ENCODE data around the gene CUX1. TPM values are rescaled to one million over a fixed set of nuclear protein-coding genes. Genes with fewer than 3 reads are reported as not detected.
A peak's percentile ranks its signal among the peaks of the same experiment; 100 is the strongest.

Gene CUX1
- total and polyA plus RNA-seq, 2 donors (not counting 1 experiment from before 2014, with no cell fraction given), result 22.7 to 38.1 TPM

- no peaks in the 10 kb centered on the region for H3K9me3 ChIP-seq (ENCODE audit: control insufficient read depth, insufficient read depth, low read depth, low read length)
- H3K36me3 ChIP-seq (ENCODE audit: control insufficient read depth, insufficient read depth, low read length), result no peaks in the 10 kb centered on the region
- H3K27ac ChIP-seq (ENCODE audit: insufficient read depth, low read length), result no peak overlapping the region
- no peak overlapping the region for H3K4me3 ChIP-seq (replicated peaks in 1 of 4; ENCODE audit: control extremely low read depth in 1 of 4, insufficient read depth in 1 of 4, low read depth in 3 of 4, low read length in 4 of 4)
- H2AFZ ChIP-seq (ENCODE audit: low read length), result no peak overlapping the region
- no peaks in the 10 kb centered on the region for H3K27me3 ChIP-seq (ENCODE audit: control insufficient read depth, insufficient read depth, low read length)
- H3K79me2 ChIP-seq (ENCODE audit: control insufficient read depth, insufficient read depth, low read length), result no peaks in the 10 kb centered on the region
- H3K4me1 ChIP-seq (ENCODE audit: control insufficient read depth, extremely low read depth, insufficient read depth, low read length), result no peaks in the 10 kb centered on the region
- no peak overlapping the region for H3K9ac ChIP-seq (ENCODE audit: insufficient read depth, low read length)
- H4K20me1 ChIP-seq (ENCODE audit: control insufficient read depth, extremely low read depth, insufficient read depth, low read length), result no peaks in the 10 kb centered on the region
- DNase-seq (ENCODE audit: low read depth in 2 of 2), result peak; percentile 51 to 54
- TF ChIP-seq, protein P1, sequence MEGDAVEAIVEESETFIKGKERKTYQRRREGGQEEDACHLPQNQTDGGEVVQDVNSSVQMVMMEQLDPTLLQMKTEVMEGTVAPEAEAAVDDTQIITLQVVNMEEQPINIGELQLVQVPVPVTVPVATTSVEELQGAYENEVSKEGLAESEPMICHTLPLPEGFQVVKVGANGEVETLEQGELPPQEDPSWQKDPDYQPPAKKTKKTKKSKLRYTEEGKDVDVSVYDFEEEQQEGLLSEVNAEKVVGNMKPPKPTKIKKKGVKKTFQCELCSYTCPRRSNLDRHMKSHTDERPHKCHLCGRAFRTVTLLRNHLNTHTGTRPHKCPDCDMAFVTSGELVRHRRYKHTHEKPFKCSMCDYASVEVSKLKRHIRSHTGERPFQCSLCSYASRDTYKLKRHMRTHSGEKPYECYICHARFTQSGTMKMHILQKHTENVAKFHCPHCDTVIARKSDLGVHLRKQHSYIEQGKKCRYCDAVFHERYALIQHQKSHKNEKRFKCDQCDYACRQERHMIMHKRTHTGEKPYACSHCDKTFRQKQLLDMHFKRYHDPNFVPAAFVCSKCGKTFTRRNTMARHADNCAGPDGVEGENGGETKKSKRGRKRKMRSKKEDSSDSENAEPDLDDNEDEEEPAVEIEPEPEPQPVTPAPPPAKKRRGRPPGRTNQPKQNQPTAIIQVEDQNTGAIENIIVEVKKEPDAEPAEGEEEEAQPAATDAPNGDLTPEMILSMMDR (conservative IDR thresholded peaks at IDR 0.05 in 1 of 2, IDR thresholded peaks at IDR 0.05 in 1 of 2; ENCODE audit: low read depth in 1 of 2, low read length in 2 of 2), result peak; percentile 77 to 87
- TF ChIP-seq EZH2 (IDR thresholded peaks at IDR 0.05; ENCODE audit: low read length, missing control alignments), result no peak
- H3K4me2 ChIP-seq (ENCODE audit: extremely low read depth, insufficient read depth, low read length), result no peak overlapping the region
Measured at GRCh38 chr7:102279537-102280400, 462.3 kb downstream of the CUX1 start.

- no peaks in the 10 kb centered on the region for H3K79me2 ChIP-seq (ENCODE audit: control insufficient read depth, insufficient read depth, low read length)
- no peak overlapping the region for H3K9ac ChIP-seq (ENCODE audit: insufficient read depth, low read length)
- peaks cover 1% of the 10 kb centered on the region for H3K27me3 ChIP-seq (ENCODE audit: control insufficient read depth, insufficient read depth, low read length)
- H4K20me1 ChIP-seq (ENCODE audit: control insufficient read depth, extremely low read depth, insufficient read depth, low read length), result no peaks in the 10 kb centered on the region
- no peak overlapping the region for H3K4me2 ChIP-seq (ENCODE audit: extremely low read depth, insufficient read depth, low read length)
- H3K4me3 ChIP-seq (replicated peaks in 1 of 4; ENCODE audit: control extremely low read depth in 1 of 4, insufficient read depth in 1 of 4, low read depth in 3 of 4, low read length in 4 of 4), result no peak overlapping the region
- no peaks in the 10 kb centered on the region for H3K9me3 ChIP-seq (ENCODE audit: control insufficient read depth, insufficient read depth, low read depth, low read length)
- DNase-seq (ENCODE audit: low read depth in 2 of 2), result no peak
- H3K27ac ChIP-seq (ENCODE audit: insufficient read depth, low read length), result no peak overlapping the region
- H2AFZ ChIP-seq (ENCODE audit: low read length), result no peak overlapping the region
- H3K4me1 ChIP-seq (ENCODE audit: control insufficient read depth, extremely low read depth, insufficient read depth, low read length), result no peaks in the 10 kb centered on the region
- TF ChIP-seq, protein P1 (conservative IDR thresholded peaks at IDR 0.05 in 1 of 2, IDR thresholded peaks at IDR 0.05 in 1 of 2; ENCODE audit: low read depth in 1 of 2, low read length in 2 of 2), result no peak
- TF ChIP-seq EZH2 (IDR thresholded peaks at IDR 0.05; ENCODE audit: low read length, missing control alignments), result no peak
- H3K36me3 ChIP-seq (ENCODE audit: control insufficient read depth, insufficient read depth, low read length), result no peaks in the 10 kb centered on the region
Measured at GRCh38 chr7:102280521-102280920, 463.1 kb downstream of the CUX1 start.

DNA sequence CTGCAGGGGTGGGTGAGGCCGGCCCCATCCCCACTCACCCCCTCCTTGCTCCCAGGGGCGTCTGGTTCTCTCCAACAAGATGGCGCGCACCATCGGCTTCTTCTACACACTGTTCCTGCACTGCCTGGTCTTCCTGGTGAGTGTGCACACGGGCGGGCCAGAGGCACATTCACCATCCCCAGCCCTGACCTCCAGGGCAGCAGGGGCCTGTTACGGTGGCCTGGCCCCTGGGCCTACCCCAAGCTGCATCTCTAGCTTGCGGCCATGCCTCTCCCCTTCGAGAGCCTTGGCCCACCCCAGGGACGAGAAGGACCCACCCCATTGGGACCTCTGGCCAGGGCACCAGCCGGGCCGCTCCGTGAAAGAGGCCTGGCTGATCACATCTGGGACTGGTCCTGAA lies 464.4 kb downstream of the CUX1 start:
- H3K36me3 ChIP-seq (ENCODE audit: control insufficient read depth, insufficient read depth, low read length), result no peaks in the 10 kb centered on the region
- no peak overlapping the region for H2AFZ ChIP-seq (ENCODE audit: low read length)
- H3K4me2 ChIP-seq (ENCODE audit: extremely low read depth, insufficient read depth, low read length), result no peak overlapping the region
- no peaks in the 10 kb centered on the region for H3K9me3 ChIP-seq (ENCODE audit: control insufficient read depth, insufficient read depth, low read depth, low read length)
- TF ChIP-seq, protein P1 (conservative IDR thresholded peaks at IDR 0.05 in 1 of 2, IDR thresholded peaks at IDR 0.05 in 1 of 2; ENCODE audit: low read depth in 1 of 2, low read length in 2 of 2), result no peak
- TF ChIP-seq EZH2 (IDR thresholded peaks at IDR 0.05; ENCODE audit: low read length, missing control alignments), result no peak
- peaks cover 4% of the 10 kb centered on the region for H3K27me3 ChIP-seq (ENCODE audit: control insufficient read depth, insufficient read depth, low read length)
- DNase-seq (ENCODE audit: low read depth in 2 of 2), result no peak
- H3K4me3 ChIP-seq (replicated peaks in 1 of 4; ENCODE audit: control extremely low read depth in 1 of 4, insufficient read depth in 1 of 4, low read depth in 3 of 4, low read length in 4 of 4), result no peak overlapping the region
- no peak overlapping the region for H3K9ac ChIP-seq (ENCODE audit: insufficient read depth, low read length)
- no peaks in the 10 kb centered on the region for H3K79me2 ChIP-seq (ENCODE audit: control insufficient read depth, insufficient read depth, low read length)
- H3K27ac ChIP-seq (ENCODE audit: insufficient read depth, low read length), result no peak overlapping the region
- no peaks in the 10 kb centered on the region for H3K4me1 ChIP-seq (ENCODE audit: control insufficient read depth, extremely low read depth, insufficient read depth, low read length)
- no peaks in the 10 kb centered on the region for H4K20me1 ChIP-seq (ENCODE audit: control insufficient read depth, extremely low read depth, insufficient read depth, low read length)

Measured in fibroblast of lung (primary cell).